ENCODE results near the gene TSACC.
A peak's percentile ranks its signal among the peaks of the same experiment; 100 is the strongest.
"Not testable (repeated sequence)": the region's sequence is repeated elsewhere in the genome, so short reads cannot be mapped to it uniquely, and the experiment has no call there.

Gene TSACC

DNA sequence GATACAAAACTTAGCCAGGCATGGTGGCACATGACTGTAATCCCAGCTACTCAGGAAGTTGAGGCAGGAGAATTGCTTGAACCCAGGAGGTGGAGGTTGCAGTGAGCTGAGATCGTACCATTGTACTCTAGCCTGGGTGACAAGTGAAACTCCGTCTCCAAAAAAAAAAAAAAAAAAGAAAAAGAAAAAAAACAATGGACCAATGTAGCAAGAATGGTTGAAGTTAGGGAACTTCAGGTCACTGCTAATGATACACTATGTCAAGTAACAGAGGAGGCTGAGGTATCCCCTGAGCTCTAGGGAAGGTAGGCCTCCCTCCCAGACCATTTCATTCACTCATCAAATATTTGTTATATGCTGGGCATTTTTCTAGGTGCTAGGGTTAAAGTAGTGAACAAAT, 7.7 kb downstream of the TSACC start:
- DNase-seq (ENCODE audit: low read depth in 1 of 2, low spot score in 1 of 2) = not testable (repeated sequence)

DNA sequence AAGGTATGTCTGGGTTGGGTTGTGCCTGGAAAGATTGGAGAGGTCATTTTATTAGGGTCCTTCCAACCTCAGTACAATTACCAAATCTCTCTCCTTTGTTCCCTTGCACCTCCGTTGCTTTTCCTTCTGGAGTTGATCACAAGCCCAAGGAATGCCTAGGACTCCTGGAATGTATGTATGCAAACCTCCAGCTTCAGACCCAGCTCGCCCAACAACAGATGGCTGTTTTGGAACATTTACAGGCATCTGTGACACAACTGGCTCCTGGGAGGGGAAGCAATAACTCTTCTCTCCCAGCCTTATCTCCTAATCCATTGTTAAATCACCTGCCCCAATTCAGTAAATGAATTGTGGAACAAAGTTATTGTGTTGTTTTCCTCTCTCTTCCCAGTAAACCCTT, 8.3 kb downstream of the TSACC start:
- DNase-seq (ENCODE audit: low read depth in 1 of 2, low spot score in 1 of 2) = no peak

DNA sequence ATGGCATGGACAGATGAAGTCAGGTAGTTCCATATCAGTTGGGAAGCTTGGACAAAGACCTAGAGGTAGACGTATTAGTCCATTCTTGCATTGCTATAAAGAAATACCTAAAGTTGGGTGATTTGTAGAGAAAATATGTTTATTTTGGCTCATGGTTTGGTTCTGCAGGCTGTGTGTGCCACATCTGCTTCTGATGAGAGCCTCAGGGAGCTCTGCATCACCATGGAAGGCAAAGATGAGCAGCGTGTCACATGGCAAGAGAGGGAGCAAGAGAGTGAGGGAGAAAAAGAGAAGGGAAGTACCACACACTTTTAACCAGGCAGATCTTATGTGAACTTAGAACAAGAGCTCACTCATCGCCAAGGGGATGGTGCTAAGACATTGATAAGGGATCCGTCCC, 9.0 kb downstream of the TSACC start:
- no peak for DNase-seq (ENCODE audit: low read depth in 1 of 2, low spot score in 1 of 2)

DNA sequence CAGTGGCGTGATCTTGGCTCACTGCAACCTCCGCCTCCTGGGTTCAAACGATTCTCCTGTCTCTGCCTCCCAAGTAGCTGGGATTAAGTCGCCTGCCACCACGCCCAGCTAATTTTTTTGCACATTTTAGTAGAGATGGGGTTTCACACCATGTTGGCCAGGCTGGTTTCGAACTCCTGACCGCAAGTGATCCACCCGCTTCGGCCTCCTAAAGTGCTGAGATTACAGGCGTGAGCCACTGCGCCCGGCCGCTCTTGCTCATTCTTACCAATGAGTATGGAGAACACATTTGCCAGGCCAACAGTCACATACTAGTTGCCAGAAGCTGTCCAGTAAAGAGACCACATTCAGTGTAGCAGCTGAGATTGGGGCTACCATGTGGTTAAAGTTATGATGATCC, 14.2 kb downstream of the TSACC start:
- DNase-seq (ENCODE audit: low read depth in 1 of 2, low spot score in 1 of 2) = not testable (repeated sequence)

DNA sequence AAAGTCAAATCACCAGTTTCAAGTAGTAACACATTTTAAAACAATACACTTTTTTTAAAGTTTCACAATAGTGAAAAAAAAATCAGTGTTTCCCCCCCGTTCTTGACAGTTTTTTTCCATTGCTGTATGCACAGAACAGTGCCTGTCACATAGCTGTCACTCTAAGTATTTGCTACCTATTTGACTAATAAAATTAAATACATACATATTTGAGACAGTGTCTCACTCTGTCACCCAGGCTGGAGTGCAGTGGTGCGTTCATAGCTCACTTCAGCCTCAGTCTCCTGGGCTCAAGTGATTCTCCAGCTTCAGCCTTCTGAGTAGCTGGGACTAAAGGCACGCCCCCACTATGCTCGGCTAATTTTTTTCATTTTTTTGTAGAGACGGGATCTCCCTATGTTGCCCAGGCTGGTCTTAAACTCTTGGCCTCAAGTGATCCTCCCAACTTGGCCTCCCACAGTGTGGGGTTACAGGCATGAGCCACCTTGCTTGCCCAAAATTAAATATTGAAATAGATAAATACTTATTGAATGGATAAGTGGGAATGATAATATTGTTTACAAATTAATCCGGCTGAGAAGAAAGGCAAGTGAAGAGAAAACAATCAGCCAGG, 18.0 kb downstream of the TSACC start:
- no peak for DNase-seq (ENCODE audit: low read depth in 1 of 2, low spot score in 1 of 2)

DNA sequence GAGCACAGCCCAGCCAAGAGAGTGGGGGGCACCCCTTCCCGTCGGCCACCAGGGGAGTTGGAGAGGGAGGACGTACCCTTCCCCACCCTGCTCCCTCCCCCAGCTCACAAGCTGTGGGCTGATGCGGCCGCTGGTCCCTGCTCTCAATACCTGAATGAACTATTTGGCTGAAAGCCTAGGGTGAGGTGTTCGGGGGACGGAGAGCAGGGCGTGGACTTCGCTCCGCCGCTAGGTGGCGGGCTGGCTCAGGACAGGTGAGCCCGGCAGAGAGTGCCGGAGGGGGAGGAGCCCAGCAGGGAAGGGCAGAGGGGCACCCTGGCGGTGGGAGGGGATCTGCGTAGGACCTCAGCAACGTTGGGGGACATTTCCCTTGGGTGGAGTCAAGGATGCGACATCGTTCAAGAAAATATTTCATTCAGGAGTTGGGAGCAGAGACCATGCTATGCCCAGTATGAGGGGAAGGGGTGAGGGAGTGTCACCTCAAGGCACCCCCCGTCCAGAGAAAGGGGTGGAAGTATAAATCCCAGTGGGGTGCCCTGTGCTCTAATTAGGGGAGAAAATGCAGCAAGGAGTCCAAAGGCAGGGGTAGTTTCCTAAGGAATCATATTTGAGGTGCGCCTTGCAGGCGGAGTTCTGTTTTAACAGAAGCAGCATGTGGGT, 18.7 kb downstream of the TSACC start:
- DNase-seq (ENCODE audit: low read depth in 1 of 2, low spot score in 1 of 2) = peak; percentile 13 to 53

DNA sequence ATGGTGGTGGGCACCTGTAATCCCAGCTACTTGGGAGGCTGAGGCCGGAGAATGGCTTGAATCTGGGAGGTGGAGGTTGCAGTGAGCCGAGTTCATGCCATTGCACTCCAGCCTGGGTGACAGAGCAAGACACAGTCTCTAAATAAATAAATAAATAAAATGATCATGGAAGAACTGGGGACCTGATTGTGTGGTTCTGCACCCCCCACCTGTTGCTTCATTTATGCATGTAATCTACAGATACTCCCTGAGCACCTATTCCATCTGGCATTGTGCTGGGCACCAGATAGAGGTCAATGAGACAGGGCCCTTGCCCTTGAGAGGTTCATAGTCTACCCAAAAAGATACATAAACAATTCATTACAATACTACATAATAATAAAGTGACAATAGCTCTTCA, 19.7 kb downstream of the TSACC start:
- no peak for DNase-seq (ENCODE audit: low read depth in 1 of 2, low spot score in 1 of 2)

DNA sequence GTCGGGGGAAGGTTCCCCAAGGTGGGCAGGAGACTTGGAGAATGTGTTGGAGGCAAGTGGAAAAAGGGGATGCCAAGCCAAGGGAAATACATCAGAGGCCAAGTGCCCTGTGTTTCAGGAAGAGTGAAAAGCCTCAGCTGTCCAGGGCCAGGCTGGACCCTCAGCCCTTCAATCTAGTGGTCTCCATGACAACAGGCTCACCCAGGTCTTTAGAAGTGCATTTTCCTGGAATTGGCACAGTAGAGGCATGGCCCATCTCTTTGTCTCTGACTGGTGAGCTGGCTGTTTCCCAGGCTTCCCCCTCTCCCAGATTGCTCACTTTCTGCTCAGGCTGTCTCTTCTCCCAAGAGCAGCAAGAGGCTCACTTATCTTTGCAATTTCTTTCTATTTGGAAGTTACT, 20.3 kb downstream of the TSACC start:
- no peak for DNase-seq (ENCODE audit: low read depth in 1 of 2, low spot score in 1 of 2)

DNA sequence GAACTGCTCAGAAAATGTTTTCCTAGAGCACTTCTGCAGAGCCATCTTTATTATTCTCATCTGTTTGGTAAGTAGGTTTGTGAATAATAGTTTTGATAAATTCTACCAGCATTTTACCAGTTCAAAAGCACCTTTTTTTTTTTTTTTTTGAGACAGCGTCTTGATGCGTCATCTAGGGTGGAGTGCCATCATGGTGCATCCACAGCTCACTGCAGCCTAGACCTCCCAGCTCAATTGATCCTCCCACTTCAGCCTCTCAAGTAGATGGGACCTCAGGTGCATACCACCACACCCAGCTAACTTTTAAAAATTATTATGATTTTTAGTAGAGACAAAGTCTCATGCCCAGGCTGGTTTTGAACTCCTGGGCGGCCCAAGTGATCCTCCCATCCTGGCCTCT, 20.9 kb downstream of the TSACC start:
- no peak for DNase-seq (ENCODE audit: low read depth in 1 of 2, low spot score in 1 of 2)

DNA sequence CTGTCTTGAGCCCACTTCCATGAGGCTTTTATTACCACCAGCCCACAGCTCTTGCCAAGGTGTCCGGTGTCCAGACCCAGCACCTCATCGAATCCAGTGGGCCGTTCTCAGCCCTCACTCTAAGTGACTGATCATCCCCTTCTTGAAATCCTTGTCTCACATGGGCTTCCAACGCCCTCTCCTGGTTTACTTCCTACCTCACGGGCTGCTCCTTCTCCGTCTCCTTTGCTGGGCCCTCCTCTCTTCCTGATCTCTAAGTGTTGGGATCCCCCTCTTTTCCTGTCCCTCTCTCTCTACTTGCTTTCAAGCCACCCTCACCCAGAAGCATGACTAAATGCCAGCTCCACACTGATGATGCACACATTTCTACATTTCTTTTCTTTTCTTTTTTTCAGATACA, 21.6 kb downstream of the TSACC start:
- no peak for DNase-seq (ENCODE audit: low read depth in 1 of 2, low spot score in 1 of 2)

DNA sequence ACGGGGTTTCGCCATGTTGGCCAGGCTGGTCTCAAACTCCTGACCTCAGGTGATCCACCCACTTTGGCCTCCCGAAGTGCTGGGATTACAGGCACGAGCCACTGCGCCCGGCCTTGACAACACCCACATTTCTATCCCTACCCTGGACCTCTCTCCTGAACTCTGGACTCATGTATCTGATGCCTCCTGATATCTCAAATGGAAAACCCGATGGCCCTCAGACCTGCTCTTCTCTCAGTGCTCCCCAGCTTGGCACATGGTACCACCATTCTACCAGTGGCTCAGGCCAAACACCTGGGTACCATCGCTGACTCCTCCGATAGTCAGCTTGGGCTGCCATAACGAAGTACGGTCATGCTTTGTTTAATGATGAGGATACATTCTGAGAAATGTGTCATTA, 22.2 kb downstream of the TSACC start:
- DNase-seq (ENCODE audit: low read depth in 1 of 2, low spot score in 1 of 2) = no peak

DNA sequence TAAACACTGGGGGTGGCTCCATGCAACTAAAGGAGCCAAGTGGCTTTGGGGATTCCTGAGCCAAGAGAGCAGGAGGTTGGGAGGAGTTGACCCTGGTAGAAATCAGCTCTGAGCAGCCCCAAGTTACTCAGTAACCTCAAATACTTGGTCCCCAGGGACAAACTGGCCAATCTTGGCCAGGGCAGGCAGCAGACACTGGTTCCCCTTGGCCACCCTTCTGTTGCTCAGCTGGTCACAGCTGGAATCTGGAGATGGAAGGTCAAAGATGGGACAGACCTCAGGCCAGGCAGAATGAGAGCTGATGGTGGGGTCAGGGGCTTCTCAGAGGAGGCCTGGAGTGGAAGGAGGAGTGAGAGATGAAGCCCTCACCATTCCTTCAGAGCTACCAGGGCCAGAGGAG, 27.4 kb downstream of the TSACC start:
- no peak for DNase-seq (ENCODE audit: low read depth in 1 of 2, low spot score in 1 of 2)

DNA sequence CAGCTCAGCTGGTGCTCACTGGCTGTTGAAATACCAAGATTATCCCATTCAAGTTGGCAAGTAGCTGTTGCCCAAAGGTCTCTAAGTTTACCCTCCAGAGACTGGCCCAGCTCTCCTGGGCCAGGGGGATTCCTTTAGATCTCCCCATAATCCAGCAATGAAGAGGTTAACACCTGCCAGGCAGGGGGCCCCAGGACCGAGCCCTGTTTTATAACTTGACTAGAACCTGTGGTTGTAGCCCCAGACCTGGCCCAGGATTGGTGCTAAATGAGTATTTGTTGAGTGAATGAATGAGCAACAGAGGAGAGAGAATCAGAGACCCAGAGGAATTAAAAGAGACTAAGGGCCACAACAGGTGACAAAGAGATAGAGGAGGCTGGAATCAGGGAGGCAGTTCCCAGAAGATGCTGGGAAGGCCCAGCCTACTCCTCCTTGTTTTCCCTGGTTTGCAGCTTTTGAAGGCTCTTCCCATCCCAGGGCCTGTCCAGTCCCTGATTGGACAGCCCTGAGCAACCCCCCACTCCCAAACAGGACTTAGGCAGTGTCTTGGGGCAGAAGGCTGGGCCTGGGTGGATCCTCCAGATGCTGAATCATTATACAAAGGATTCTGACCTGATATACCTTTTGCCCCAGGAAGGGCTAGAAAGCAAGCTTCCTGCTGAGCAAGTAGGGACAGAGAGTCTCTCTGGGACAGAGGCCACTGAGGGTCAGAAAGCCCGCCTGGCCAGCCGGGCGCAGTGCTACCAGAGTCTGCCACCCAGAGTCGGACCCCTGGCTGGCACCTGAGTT, 28.2 kb downstream of the TSACC start:
- no peak for DNase-seq (ENCODE audit: low read depth in 1 of 2, low spot score in 1 of 2)

DNA sequence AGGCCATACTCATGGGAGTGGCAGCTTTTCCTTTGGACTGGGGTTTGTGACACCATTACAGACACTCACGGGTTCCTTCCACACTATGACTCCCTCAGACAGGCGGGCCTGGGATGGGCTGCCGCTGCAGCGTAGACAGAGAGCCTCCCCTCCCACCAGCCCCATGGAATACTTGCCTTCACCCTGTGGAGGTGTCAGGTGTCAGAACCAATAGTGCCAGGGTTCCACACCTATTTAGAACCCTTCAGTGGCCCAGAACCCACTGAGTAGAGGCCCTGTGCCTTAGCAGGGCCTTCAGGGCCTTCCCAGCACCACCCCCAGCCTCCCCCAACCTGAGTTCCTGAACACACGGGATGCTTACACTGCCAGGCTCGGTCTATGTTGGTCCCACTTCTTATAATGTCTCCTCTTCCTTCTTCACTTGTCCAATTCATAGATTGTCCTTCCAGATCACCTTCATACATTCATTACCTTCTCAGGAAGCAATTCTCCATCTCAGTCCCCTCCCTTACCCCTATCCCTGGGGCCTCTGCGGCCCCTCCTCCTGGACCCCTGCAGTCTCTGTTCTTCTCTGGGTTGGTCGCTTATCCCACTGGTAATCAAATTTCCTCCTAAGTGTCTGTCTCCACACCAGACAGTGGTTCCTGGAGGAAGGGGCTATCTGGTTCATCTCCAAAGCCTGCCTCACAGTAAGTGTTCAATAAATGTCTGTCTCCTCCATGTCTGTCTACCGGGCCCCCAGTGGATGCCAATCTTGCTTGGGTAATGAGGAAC, 29.2 kb downstream of the TSACC start:
- no peak for DNase-seq (ENCODE audit: low read depth in 1 of 2, low spot score in 1 of 2)

DNA sequence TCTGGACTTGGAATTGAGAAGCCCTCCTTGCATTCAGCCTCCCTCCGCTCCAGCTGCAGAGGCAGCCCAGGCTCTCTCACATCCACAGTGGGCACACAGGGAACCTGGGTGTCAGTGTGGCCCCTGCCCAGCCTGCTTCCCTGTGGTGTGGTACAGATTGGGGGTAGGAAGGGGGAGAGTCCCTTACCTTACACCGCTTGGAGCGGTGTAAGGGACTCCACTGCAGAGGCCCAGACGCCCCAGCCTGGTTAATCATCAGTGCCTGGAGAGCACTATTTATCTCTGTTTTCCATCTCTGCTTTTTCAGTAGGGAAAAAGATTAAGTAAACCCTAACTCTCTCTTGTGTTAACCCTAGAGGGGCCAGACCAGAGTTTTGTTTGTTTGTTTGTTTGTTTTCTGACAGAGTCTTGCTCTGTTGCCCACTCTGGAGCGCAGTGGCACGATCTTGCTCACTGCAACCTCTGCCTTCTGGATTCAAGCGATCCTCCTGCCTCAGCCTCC, 29.9 kb downstream of the TSACC start:
- no peak for DNase-seq (ENCODE audit: low read depth in 1 of 2, low spot score in 1 of 2)

DNA sequence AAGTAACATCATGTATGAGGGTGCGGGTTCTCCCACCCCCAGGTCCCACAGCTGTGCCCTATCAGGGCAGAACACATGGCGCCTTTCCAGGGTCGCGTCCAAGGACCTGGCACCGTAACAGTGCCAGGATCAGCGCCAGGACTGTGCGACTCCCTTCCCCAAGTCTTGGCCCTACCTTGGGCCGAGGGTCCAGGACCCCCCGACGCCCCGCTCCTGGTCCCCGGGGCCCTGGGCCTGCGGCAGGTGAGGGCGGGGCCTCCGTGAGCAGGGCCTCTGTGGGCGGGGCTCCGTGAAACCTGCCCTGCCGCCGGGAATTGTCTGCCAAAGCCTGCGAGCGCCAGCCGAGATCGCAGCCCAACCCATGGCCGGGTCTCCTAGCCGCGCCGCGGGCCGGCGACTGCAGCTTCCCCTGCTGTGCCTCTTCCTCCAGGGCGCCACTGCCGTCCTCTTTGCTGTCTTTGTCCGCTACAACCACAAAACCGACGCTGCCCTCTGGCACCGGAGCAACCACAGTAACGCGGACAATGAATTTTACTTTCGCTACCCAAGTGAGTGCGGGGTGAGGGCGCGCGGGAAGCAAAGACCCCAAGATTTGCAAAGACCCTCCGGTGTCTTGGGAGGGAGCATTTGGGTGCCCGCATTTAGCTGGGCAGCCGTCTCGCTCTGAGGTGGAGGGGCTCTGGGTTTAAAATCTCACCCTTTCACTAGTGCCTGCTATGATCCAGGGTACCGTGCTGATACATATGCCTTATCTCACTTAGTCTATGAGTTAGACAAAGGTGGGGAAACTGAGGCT, 30.8 kb downstream of the TSACC start, which contains the start of gene RHBG:
Gene RHBG (plus strand): TSS at position 323 of the 796 bp plus-strand sequence. CDS start 39 bp downstream, at position 362.
- no peak for DNase-seq (ENCODE audit: low read depth in 1 of 2, low spot score in 1 of 2)

DNA sequence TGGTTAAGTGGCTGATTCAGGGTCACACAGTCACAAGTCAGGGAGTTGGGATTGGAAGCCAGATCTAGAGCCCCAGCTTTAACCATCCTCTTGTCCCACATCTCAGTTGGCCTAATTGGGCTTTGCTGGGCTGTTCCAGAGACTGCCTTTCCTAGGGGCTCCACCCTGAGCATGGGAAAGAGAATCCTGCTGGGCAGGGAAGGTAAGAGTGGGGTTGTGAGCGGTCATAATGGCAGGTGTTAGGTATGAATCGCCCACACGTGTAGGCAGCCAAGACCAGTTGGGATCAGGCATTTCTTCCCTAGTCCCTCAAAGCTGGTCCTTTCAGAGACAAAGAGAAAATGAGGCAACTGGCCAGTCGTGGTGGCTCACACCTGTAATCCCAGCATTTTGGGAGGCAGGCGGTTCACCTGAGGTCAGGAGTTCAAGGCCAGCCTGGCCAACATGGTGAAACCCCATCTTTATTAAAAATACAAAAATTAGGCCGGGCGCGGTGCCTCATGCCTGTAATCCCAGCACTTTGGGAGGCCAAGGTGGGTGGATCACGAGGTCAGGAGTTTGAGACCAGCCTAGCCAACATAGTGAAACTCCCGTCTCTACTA, 31.5 kb downstream of the TSACC start:
- not testable (repeated sequence) for DNase-seq (ENCODE audit: low read depth in 1 of 2, low spot score in 1 of 2)

DNA sequence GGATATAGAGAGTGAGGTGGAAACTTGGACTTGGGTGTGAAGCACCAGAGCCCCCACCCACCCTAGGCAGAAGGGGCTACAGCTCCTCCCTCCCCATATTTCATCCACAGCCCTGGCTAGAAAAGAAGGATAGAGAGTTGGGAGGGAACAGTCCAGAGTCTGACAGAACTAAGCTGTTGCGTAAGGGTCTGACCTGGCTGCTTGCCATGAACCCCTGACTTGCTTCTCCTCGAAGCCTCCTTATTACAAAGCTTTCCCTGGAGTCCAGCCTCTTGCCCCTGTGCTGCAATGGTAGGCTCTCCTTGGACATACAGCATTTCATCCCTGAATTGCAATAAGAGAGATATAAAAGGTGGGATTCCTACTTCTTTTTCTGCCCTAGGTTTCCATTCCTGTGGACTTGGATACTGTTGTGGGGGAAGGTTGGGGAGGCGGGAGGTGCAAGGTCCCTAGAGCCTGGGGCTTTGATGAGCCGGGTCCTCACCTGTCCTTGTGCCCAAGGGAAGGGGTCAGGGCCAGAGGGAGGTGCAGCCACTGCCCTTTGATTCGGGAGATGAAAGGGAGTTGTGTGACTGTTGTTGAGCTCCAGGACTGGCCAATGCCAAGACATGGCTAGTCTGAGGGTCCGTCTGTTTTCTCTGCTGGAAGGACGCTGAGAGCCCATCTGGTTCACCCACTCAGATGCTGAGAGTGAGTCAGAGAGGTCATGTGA, 33.4 kb downstream of the TSACC start:
- no peak for DNase-seq (ENCODE audit: low read depth in 1 of 2, low spot score in 1 of 2)

DNA sequence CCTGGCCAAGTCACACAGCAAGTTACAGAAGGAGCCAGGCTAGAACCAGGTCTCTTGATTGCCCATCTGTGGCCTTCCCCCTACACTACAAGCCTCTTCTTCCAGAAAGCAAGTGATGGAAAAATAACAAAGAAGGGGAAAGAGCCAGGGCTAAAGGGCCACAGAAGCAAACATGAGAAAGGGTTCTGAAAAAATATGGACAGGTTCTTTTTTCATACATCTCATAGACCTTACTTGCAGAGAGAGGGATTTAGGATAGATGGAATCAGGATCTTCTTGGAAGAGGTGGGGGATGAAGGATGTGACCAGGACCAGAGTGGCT, 33.9 kb downstream of the TSACC start:
- DNase-seq (ENCODE audit: low read depth in 1 of 2, low spot score in 1 of 2) = no peak

DNA sequence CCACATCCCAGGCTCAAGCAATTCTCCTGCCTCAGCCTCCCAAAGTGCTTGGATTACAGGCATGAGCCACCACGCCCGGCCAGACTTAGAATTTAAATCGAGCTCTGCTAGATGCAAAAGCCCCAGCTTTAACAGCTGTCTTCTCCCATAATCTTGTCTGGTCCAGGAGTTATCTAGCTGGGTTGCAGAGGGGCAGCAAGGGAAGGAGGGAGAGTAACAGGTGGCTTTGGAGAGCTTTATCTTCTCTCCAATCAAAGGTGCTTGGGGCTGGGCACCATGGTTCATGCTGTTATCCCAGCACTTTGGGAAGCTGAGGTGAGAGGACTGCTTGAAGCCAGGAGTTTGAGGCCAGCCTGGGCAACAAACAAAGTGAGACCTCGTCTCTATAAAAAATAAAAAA, 34.5 kb downstream of the TSACC start:
- DNase-seq (ENCODE audit: low read depth in 1 of 2, low spot score in 1 of 2) = no peak

Data from stimulated activated CD4-positive, alpha-beta T cell treated with anti-CD3 and anti-CD28 coated beads, Interleukin-15, amount 100 ng/mL, for 1 hour (primary cell).